ENCODE results near the gene KRTAP19-6. TPM values are rescaled to one million over a fixed set of nuclear protein-coding genes. Genes with fewer than 3 reads are reported as not detected.

Gene KRTAP19-6
- total and polyA plus RNA-seq, 2 experiments from 2014 or later, result not detected

DNA sequence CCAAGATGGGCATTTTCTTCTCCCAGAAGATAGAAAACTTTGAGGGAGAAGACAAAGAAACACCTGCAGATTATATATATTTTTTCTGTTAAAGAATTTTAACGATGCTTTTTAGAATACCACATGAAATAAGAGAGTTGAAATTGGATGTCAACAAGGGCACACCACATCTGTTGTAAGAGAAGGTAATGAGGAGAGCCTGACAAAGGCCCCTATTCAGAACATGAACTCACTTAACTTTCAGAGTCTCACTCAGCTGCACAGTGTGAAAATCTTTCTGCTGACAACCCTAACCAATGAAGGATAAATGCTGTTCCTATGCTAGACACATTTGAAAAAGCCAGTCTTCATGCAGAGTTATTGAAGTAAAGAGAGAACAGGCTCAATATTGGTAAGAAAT, 41.2 kb upstream of the KRTAP19-6 start:
- no peak for DNase-seq (ENCODE audit: low spot score)
- no peak overlapping the region for H3K4me3 Mint-ChIP-seq
- H3K4me3 ChIP-seq, result no peak overlapping the region
- H3K9me2 ChIP-seq (ENCODE audit: insufficient read depth), result no peaks in the 10 kb centered on the region
- H3K36me3 ChIP-seq (ENCODE audit: insufficient read depth), result no peaks in the 10 kb centered on the region
- H2AFZ ChIP-seq, result no peak overlapping the region
- no peaks in the 10 kb centered on the region for H3K79me2 ChIP-seq (replicated peaks; ENCODE audit: insufficient read depth)
- H3K36me3 Mint-ChIP-seq (ENCODE audit: low read depth), result no peaks in the 10 kb centered on the region
- H3K4me1 ChIP-seq (ENCODE audit: insufficient read depth), result no peaks in the 10 kb centered on the region
- H3K4me1 Mint-ChIP-seq, result no peaks in the 10 kb centered on the region
- H3K27me3 ChIP-seq (ENCODE audit: insufficient read depth), result no peaks in the 10 kb centered on the region
- no peak overlapping the region for H3K27ac ChIP-seq (ENCODE audit: low read depth)
- no peak overlapping the region for H3K4me2 ChIP-seq
- no peaks in the 10 kb centered on the region for H3F3A ChIP-seq (replicated peaks; ENCODE audit: low read depth)
- no peaks in the 10 kb centered on the region for H3K27me3 Mint-ChIP-seq (ENCODE audit: insufficient read depth, low read depth, poor library complexity)
- TF ChIP-seq JUNB (IDR thresholded peaks at IDR 0.05; ENCODE audit: unreplicated experiment), result no peak
- TF ChIP-seq NANOG (IDR thresholded peaks at IDR 0.05; ENCODE audit: borderline replicate concordance), result no peak
- TF ChIP-seq STAT1 (IDR thresholded peaks at IDR 0.05; ENCODE audit: unreplicated experiment), result no peak
- TF ChIP-seq POLR2AphosphoS5 (IDR thresholded peaks at IDR 0.05; ENCODE audit: low read depth), result no peak
- TF ChIP-seq ZNF114 (CRISPR knock-in tag; IDR thresholded peaks at IDR 0.05), result no peak
- no peak for TF ChIP-seq EZH2phosphoT487 (IDR thresholded peaks at IDR 0.05; ENCODE audit: unreplicated experiment)
- ATAC-seq, result no peak
- H4K20me1 ChIP-seq (replicated peaks; ENCODE audit: insufficient read depth), result no peaks in the 10 kb centered on the region
- no peaks in the 10 kb centered on the region for H3K9me3 Mint-ChIP-seq
- H3K27ac Mint-ChIP-seq, result no peak overlapping the region

DNA sequence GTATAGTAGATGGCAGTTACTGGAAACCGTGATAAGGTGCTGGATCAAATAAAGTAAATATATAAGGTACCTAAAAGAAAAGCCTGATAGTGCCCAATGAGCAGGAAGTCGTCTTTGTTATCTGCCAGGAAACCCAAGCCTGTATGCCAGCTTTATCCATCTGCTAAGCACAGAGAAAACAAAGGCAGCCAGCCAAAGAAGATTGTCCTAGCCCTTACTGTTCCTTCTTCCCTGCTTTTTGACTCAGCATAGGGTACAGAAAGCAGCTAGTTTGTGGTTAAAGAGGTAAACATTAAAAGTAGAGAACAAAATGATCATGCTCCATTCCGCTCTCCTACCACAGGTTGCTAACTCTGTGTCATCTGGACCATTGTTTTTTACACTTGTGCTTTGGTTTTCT, 38.5 kb upstream of the KRTAP19-6 start:
- no peak overlapping the region for H3K27ac ChIP-seq (ENCODE audit: low read depth)
- H3K4me3 Mint-ChIP-seq, result no peak overlapping the region
- no peak overlapping the region for H3K4me3 ChIP-seq
- TF ChIP-seq ZNF114 (CRISPR knock-in tag; IDR thresholded peaks at IDR 0.05) (no peak), JUNB (IDR thresholded peaks at IDR 0.05; ENCODE audit: unreplicated experiment) (no peak), POLR2AphosphoS5 (IDR thresholded peaks at IDR 0.05; ENCODE audit: low read depth) (no peak), EZH2 (IDR thresholded peaks at IDR 0.05; ENCODE audit: low read depth, unreplicated experiment) (no peak)
- TF ChIP-seq, protein P1, sequence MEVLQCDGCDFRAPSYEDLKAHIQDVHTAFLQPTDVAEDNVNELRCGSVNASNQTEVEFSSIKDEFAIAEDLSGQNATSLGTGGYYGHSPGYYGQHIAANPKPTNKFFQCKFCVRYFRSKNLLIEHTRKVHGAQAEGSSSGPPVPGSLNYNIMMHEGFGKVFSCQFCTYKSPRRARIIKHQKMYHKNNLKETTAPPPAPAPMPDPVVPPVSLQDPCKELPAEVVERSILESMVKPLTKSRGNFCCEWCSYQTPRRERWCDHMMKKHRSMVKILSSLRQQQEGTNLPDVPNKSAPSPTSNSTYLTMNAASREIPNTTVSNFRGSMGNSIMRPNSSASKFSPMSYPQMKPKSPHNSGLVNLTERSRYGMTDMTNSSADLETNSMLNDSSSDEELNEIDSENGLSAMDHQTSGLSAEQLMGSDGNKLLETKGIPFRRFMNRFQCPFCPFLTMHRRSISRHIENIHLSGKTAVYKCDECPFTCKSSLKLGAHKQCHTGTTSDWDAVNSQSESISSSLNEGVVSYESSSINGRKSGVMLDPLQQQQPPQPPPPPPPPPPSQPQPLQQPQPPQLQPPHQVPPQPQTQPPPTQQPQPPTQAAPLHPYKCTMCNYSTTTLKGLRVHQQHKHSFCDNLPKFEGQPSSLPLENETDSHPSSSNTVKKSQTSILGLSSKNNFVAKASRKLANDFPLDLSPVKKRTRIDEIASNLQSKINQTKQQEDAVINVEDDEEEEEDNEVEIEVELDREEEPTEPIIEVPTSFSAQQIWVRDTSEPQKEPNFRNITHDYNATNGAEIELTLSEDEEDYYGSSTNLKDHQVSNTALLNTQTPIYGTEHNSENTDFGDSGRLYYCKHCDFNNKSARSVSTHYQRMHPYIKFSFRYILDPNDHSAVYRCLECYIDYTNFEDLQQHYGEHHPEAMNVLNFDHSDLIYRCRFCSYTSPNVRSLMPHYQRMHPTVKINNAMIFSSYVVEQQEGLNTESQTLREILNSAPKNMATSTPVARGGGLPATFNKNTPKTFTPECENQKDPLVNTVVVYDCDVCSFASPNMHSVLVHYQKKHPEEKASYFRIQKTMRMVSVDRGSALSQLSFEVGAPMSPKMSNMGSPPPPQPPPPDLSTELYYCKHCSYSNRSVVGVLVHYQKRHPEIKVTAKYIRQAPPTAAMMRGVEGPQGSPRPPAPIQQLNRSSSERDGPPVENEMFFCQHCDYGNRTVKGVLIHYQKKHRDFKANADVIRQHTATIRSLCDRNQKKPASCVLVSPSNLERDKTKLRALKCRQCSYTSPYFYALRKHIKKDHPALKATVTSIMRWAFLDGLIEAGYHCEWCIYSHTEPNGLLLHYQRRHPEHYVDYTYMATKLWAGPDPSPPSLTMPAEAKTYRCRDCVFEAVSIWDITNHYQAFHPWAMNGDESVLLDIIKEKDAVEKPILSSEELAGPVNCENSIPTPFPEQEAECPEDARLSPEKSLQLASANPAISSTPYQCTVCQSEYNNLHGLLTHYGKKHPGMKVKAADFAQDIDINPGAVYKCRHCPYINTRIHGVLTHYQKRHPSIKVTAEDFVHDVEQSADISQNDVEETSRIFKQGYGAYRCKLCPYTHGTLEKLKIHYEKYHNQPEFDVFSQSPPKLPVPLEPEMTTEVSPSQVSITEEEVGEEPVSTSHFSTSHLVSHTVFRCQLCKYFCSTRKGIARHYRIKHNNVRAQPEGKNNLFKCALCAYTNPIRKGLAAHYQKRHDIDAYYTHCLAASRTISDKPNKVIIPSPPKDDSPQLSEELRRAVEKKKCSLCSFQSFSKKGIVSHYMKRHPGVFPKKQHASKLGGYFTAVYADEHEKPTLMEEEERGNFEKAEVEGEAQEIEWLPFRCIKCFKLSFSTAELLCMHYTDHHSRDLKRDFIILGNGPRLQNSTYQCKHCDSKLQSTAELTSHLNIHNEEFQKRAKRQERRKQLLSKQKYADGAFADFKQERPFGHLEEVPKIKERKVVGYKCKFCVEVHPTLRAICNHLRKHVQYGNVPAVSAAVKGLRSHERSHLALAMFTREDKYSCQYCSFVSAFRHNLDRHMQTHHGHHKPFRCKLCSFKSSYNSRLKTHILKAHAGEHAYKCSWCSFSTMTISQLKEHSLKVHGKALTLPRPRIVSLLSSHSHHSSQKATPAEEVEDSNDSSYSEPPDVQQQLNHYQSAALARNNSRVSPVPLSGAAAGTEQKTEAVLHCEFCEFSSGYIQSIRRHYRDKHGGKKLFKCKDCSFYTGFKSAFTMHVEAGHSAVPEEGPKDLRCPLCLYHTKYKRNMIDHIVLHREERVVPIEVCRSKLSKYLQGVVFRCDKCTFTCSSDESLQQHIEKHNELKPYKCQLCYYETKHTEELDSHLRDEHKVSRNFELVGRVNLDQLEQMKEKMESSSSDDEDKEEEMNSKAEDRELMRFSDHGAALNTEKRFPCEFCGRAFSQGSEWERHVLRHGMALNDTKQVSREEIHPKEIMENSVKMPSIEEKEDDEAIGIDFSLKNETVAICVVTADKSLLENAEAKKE (CRISPR knock-in tag; IDR thresholded peaks at IDR 0.05), result no peak
- TF ChIP-seq, protein P2, sequence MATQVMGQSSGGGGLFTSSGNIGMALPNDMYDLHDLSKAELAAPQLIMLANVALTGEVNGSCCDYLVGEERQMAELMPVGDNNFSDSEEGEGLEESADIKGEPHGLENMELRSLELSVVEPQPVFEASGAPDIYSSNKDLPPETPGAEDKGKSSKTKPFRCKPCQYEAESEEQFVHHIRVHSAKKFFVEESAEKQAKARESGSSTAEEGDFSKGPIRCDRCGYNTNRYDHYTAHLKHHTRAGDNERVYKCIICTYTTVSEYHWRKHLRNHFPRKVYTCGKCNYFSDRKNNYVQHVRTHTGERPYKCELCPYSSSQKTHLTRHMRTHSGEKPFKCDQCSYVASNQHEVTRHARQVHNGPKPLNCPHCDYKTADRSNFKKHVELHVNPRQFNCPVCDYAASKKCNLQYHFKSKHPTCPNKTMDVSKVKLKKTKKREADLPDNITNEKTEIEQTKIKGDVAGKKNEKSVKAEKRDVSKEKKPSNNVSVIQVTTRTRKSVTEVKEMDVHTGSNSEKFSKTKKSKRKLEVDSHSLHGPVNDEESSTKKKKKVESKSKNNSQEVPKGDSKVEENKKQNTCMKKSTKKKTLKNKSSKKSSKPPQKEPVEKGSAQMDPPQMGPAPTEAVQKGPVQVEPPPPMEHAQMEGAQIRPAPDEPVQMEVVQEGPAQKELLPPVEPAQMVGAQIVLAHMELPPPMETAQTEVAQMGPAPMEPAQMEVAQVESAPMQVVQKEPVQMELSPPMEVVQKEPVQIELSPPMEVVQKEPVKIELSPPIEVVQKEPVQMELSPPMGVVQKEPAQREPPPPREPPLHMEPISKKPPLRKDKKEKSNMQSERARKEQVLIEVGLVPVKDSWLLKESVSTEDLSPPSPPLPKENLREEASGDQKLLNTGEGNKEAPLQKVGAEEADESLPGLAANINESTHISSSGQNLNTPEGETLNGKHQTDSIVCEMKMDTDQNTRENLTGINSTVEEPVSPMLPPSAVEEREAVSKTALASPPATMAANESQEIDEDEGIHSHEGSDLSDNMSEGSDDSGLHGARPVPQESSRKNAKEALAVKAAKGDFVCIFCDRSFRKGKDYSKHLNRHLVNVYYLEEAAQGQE (IDR thresholded peaks at IDR 0.05; ENCODE audit: unreplicated experiment), result no peak
- TF ChIP-seq, protein P3, sequence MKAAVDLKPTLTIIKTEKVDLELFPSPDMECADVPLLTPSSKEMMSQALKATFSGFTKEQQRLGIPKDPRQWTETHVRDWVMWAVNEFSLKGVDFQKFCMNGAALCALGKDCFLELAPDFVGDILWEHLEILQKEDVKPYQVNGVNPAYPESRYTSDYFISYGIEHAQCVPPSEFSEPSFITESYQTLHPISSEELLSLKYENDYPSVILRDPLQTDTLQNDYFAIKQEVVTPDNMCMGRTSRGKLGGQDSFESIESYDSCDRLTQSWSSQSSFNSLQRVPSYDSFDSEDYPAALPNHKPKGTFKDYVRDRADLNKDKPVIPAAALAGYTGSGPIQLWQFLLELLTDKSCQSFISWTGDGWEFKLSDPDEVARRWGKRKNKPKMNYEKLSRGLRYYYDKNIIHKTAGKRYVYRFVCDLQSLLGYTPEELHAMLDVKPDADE (IDR thresholded peaks at IDR 0.05), result no peak
- no peaks in the 10 kb centered on the region for H4K20me1 ChIP-seq (replicated peaks; ENCODE audit: insufficient read depth)
- no peak overlapping the region for H3K4me2 ChIP-seq
- no peaks in the 10 kb centered on the region for H3K36me3 Mint-ChIP-seq (ENCODE audit: low read depth)
- H2AFZ ChIP-seq, result no peak overlapping the region
- no peaks in the 10 kb centered on the region for H3F3A ChIP-seq (replicated peaks; ENCODE audit: low read depth)
- H3K36me3 ChIP-seq (ENCODE audit: insufficient read depth), result no peaks in the 10 kb centered on the region
- ATAC-seq (no peak), DNase-seq (ENCODE audit: low spot score) (no peak)
- peaks cover 5% of the 10 kb centered on the region; the same call in 1 of the 2 replicates for H3K9me2 ChIP-seq (ENCODE audit: insufficient read depth)
- H3K27ac Mint-ChIP-seq, result no peak overlapping the region
- no peaks in the 10 kb centered on the region for H3K4me1 ChIP-seq (ENCODE audit: insufficient read depth)
- H3K9me3 Mint-ChIP-seq, result no peaks in the 10 kb centered on the region
- no peaks in the 10 kb centered on the region for H3K27me3 ChIP-seq (ENCODE audit: insufficient read depth)
- no peaks in the 10 kb centered on the region for H3K4me1 Mint-ChIP-seq
- H3K79me2 ChIP-seq (replicated peaks; ENCODE audit: insufficient read depth), result no peaks in the 10 kb centered on the region
- no peaks in the 10 kb centered on the region for H3K27me3 Mint-ChIP-seq (ENCODE audit: insufficient read depth, low read depth, poor library complexity)
